Activated naive CD8-positive, alpha-beta T cell (primary cell): ENCODE measurements around the gene AGAP3.

Source experiments
- H3K27ac Mint-ChIP-seq: one replicate; pipeline ENCODE4 v1.8.0; 2021; ENCODE audit warnings: mixed read lengths
- H3K27me3 Mint-ChIP-seq: one replicate; pipeline ENCODE4 v1.8.0; 2021; ENCODE audit warnings: mixed read lengths
- H3K36me3 Mint-ChIP-seq: one replicate; pipeline ENCODE4 v1.8.0; 2021; ENCODE audit warnings: mixed read lengths
- H3K4me1 Mint-ChIP-seq: one replicate; pipeline ENCODE4 v1.8.0; 2021; ENCODE audit warnings: low read depth, mixed read lengths
- H3K4me3 Mint-ChIP-seq: one replicate; pipeline ENCODE4 v1.8.0; 2021; ENCODE audit warnings: mild to moderate bottlenecking, mixed read lengths
- H3K9me3 Mint-ChIP-seq: one replicate; pipeline ENCODE4 v1.8.0; 2021; ENCODE audit warnings: low read depth, mixed read lengths

AGAP3 gene

GRCh38 chr7:151133986-151134742, 47.9 kb downstream of the AGAP3 start:
- no peaks in the 10 kb centered on the region for H3K4me1 Mint-ChIP-seq
- no peak overlapping the region for H3K27ac Mint-ChIP-seq
- H3K9me3 Mint-ChIP-seq = no peaks in the 10 kb centered on the region
- H3K36me3 Mint-ChIP-seq = no peaks in the 10 kb centered on the region
- no peaks in the 10 kb centered on the region for H3K27me3 Mint-ChIP-seq
- H3K4me3 Mint-ChIP-seq = no peak overlapping the region

- no peak overlapping the region for H3K4me3 Mint-ChIP-seq
- H3K27me3 Mint-ChIP-seq = no peaks in the 10 kb centered on the region
- no peak overlapping the region for H3K27ac Mint-ChIP-seq
- no peaks in the 10 kb centered on the region for H3K4me1 Mint-ChIP-seq
- H3K36me3 Mint-ChIP-seq = no peaks in the 10 kb centered on the region
- no peaks in the 10 kb centered on the region for H3K9me3 Mint-ChIP-seq
Measured at GRCh38 chr7:151134743-151135524, 48.7 kb downstream of the AGAP3 start.

GRCh38 chr7:151135525-151135845, 49.2 kb downstream of the AGAP3 start:
- H3K4me1 Mint-ChIP-seq = no peaks in the 10 kb centered on the region
- H3K27ac Mint-ChIP-seq = no peak overlapping the region
- H3K27me3 Mint-ChIP-seq = no peaks in the 10 kb centered on the region
- H3K36me3 Mint-ChIP-seq = no peaks in the 10 kb centered on the region
- H3K4me3 Mint-ChIP-seq = no peak overlapping the region
- no peaks in the 10 kb centered on the region for H3K9me3 Mint-ChIP-seq

GRCh38 chr7:151135866-151136843, 49.9 kb downstream of the AGAP3 start:
- no peaks in the 10 kb centered on the region for H3K4me1 Mint-ChIP-seq
- no peaks in the 10 kb centered on the region for H3K36me3 Mint-ChIP-seq
- H3K4me3 Mint-ChIP-seq = no peak overlapping the region
- no peaks in the 10 kb centered on the region for H3K27me3 Mint-ChIP-seq
- no peak overlapping the region for H3K27ac Mint-ChIP-seq
- no peaks in the 10 kb centered on the region for H3K9me3 Mint-ChIP-seq

GRCh38 chr7:151137076-151137675, 50.9 kb downstream of the AGAP3 start:
- Mint-ChIP-seq H3K4me1 (no peaks in the 10 kb centered on the region), H3K36me3 (no peaks in the 10 kb centered on the region), H3K9me3 (no peaks in the 10 kb centered on the region), H3K27me3 (no peaks in the 10 kb centered on the region), H3K4me3 (no peak overlapping the region), H3K27ac (no peak overlapping the region)

GRCh38 chr7:151137791-151138152, 51.5 kb downstream of the AGAP3 start:
- H3K9me3 Mint-ChIP-seq = no peaks in the 10 kb centered on the region
- no peak overlapping the region for H3K27ac Mint-ChIP-seq
- H3K4me1 Mint-ChIP-seq = no peaks in the 10 kb centered on the region
- no peaks in the 10 kb centered on the region for H3K36me3 Mint-ChIP-seq
- no peaks in the 10 kb centered on the region for H3K27me3 Mint-ChIP-seq
- no peak overlapping the region for H3K4me3 Mint-ChIP-seq

GRCh38 chr7:151138153-151138851, 52.0 kb downstream of the AGAP3 start:
- Mint-ChIP-seq H3K27ac (no peak overlapping the region), H3K27me3 (no peaks in the 10 kb centered on the region), H3K4me3 (no peak overlapping the region), H3K36me3 (no peaks in the 10 kb centered on the region), H3K9me3 (no peaks in the 10 kb centered on the region), H3K4me1 (no peaks in the 10 kb centered on the region)

- no peak overlapping the region for H3K27ac Mint-ChIP-seq
- no peaks in the 10 kb centered on the region for H3K36me3 Mint-ChIP-seq
- H3K4me3 Mint-ChIP-seq = no peak overlapping the region
- no peaks in the 10 kb centered on the region for H3K4me1 Mint-ChIP-seq
- no peaks in the 10 kb centered on the region for H3K9me3 Mint-ChIP-seq
- no peaks in the 10 kb centered on the region for H3K27me3 Mint-ChIP-seq
Measured at GRCh38 chr7:151139071-151139790, 53.0 kb downstream of the AGAP3 start.

- H3K4me3 Mint-ChIP-seq = no peak overlapping the region
- H3K36me3 Mint-ChIP-seq = no peaks in the 10 kb centered on the region
- H3K4me1 Mint-ChIP-seq = no peaks in the 10 kb centered on the region
- no peak overlapping the region for H3K27ac Mint-ChIP-seq
- no peaks in the 10 kb centered on the region for H3K27me3 Mint-ChIP-seq
- no peaks in the 10 kb centered on the region for H3K9me3 Mint-ChIP-seq
Measured at GRCh38 chr7:151139791-151140190, 53.5 kb downstream of the AGAP3 start.

GRCh38 chr7:151140826-151141225, 54.6 kb downstream of the AGAP3 start:
- Mint-ChIP-seq H3K27ac (no peak overlapping the region), H3K9me3 (no peaks in the 10 kb centered on the region), H3K36me3 (no peaks in the 10 kb centered on the region), H3K4me1 (no peaks in the 10 kb centered on the region), H3K4me3 (no peak overlapping the region), H3K27me3 (no peaks in the 10 kb centered on the region)

GRCh38 chr7:151141311-151141854, 55.1 kb downstream of the AGAP3 start:
- H3K4me1 Mint-ChIP-seq = no peaks in the 10 kb centered on the region
- H3K4me3 Mint-ChIP-seq = no peak overlapping the region
- H3K36me3 Mint-ChIP-seq = no peaks in the 10 kb centered on the region
- no peaks in the 10 kb centered on the region for H3K27me3 Mint-ChIP-seq
- H3K9me3 Mint-ChIP-seq = no peaks in the 10 kb centered on the region
- no peak overlapping the region for H3K27ac Mint-ChIP-seq

- Mint-ChIP-seq H3K36me3 (no peaks in the 10 kb centered on the region), H3K27ac (no peak overlapping the region), H3K4me1 (no peaks in the 10 kb centered on the region), H3K27me3 (no peaks in the 10 kb centered on the region), H3K9me3 (no peaks in the 10 kb centered on the region), H3K4me3 (no peak overlapping the region)
Measured at GRCh38 chr7:151141855-151142685, 55.8 kb downstream of the AGAP3 start.

GRCh38 chr7:151142686-151143040, 56.4 kb downstream of the AGAP3 start:
- Mint-ChIP-seq H3K9me3 (no peaks in the 10 kb centered on the region), H3K27me3 (no peaks in the 10 kb centered on the region), H3K4me3 (no peak overlapping the region), H3K27ac (no peak overlapping the region), H3K4me1 (no peaks in the 10 kb centered on the region), H3K36me3 (no peaks in the 10 kb centered on the region)
